Right lung (tissue), 5 donors: ENCODE data around the gene OR2S2. TPM values are rescaled to one million over a fixed set of nuclear protein-coding genes. Genes with fewer than 3 reads are reported as not detected.
A peak's percentile ranks its signal among the peaks of the same experiment; 100 is the strongest.
"Not testable (repeated sequence)": the region's sequence is repeated elsewhere in the genome, so short reads cannot be mapped to it uniquely, and the experiment has no call there.

Experiments
- DNase-seq, 2 donors: peaks; one replicate each; pipeline ENCODE4 v3.0.0-alpha.2; 2013
- polyA plus RNA-seq, 5 donors: library from polyadenylated mRNA; unstranded; fragments of 120-200 nt; gene quantifications; one replicate each; pipeline versions ENCODE4 v1.2.1 to v1.2.3, GENCODE V29; 2013; ENCODE audit warnings: inconsistent platforms in 1 of 5, low replicate concordance in 1 of 5; ENCODE audit not compliant: insufficient read length in 5 of 5, insufficient read depth in 1 of 5

Gene OR2S2
- polyA plus RNA-seq, 5 donors: not detected

DNA sequence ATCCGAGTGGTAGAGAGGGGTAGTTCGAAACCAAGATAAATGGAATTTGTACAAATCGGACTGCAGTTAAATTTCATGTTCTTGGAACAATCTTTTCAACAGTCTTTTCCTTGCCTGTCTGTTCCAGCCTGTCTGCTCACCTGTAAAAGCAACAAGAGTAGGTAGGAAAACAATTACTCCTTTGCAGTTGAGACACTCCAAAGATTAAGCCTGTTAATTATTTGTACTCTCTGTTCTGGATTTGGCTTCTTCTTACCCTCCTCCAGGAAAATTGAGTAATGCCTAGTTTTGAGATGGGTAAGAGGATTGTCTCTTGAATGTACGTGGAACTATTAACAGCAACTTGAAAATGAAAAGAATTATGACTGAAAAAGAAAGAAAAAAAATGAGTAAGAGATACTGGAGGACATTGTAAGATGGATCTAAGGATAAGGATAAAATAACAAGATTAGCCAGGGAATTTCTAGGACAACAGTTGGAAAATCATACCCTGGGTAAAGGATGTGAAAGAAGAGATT, 24.3 kb downstream of the OR2S2 start:
- no peak for DNase-seq

DNA sequence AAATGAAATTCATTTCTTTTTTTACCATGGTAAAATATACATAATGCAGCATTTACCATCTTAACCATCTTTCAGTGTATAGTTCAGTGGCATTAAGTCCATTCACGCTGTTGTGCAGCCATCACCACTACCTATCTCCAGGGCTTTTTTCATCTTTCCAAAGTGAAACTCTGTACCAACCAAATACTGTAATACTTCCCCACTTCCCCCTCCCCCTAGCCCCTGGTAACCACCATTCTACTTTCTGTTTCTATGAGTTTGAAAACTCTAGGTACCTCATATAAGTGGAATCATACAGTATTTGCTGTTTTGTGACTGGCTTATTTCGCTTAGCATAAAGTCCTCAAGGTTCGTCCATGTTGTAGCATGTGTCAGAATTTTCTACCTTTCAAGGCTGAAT, 25.2 kb downstream of the OR2S2 start:
- no peak for DNase-seq

DNA sequence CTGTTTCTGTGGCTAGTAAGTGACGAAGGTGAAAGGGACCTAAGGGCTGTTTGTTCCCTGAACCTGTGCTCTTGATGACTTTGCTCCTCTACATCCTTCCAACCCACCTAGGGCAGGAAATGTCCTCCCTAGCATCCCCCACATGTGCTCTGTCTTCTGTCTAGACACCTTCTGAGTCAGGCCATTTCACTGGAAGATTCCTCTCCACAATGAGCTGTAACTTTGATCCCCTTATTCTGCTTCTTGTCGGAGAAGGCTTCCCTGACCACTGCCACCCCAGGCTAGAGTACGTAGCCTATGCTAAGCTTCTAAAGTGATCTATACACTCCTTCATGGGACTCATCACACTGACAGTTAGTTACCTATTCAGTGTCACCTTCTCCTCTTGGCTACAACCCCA, 27.0 kb downstream of the OR2S2 start:
- no peak for DNase-seq

DNA sequence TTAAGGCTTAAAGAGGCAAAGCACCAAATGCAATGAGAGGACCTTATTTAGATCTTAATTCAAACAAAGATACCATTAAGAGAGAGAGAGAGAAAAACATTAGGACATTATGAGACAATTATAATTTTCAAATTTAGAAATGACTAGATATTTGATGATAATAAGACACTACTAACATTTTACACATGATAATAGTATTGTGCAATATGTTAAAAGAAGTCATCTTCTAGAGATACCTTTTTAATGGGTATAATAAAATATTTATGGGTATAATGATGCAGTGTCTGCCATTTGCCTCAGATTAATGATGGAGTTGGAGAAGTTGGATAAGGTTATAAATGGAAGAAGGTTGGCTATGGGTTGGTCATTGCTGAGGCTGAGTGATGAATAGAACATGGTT, 27.4 kb downstream of the OR2S2 start:
- DNase-seq: no peak

DNA sequence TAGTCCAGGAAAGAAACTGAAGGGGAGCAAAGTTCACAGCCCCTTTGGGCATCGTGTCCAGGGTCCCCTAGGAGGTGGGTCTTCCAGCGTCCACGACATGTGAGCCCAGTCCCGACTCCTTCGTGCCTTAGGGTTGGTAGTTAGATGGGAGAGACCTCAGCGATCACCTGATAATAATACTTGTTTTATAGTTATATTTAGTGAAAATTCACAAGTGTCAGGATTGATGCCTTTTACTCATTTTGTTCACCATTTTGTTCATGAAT, 28.6 kb downstream of the OR2S2 start:
- no peak for DNase-seq

DNA sequence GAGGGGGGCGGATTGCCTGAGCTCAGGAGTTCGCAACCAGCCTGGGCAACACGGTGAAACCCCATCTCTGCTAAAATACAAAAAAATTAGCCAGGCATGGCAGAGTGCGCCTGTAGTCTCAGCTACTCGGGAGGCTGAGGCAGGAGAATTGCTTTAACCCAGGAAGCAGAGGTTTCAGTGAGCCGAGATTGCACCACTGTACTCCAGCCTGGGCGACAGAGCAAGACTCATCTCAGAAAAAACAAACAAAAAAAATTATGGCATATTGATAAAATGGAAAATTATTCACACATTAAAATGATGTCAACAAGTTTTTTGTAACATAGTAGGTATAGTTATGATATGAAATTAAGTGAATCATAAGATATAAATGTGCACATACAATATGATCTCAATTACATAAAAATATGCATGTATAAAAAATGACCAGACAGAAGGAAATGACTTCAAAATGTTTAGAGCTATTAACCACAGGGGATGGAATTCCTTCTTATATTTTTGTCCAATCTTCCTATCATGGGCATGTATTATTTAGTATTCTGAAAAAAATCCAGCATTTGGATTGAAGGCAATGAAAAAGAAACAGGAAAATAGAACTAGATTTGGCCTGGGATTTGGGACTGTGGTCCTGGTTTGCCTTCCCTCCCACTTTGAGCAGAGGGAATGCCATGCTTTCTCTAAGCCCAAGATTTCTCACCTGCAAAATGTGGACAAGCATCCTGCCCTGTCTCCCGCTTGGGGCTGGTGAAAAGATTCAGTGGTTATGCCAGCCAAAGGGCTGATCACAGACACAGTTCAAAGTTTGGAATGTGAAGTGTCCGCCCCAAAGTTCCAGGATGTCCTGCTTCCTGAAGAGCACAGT, 29.1 kb downstream of the OR2S2 start:
- no peak for DNase-seq

DNA sequence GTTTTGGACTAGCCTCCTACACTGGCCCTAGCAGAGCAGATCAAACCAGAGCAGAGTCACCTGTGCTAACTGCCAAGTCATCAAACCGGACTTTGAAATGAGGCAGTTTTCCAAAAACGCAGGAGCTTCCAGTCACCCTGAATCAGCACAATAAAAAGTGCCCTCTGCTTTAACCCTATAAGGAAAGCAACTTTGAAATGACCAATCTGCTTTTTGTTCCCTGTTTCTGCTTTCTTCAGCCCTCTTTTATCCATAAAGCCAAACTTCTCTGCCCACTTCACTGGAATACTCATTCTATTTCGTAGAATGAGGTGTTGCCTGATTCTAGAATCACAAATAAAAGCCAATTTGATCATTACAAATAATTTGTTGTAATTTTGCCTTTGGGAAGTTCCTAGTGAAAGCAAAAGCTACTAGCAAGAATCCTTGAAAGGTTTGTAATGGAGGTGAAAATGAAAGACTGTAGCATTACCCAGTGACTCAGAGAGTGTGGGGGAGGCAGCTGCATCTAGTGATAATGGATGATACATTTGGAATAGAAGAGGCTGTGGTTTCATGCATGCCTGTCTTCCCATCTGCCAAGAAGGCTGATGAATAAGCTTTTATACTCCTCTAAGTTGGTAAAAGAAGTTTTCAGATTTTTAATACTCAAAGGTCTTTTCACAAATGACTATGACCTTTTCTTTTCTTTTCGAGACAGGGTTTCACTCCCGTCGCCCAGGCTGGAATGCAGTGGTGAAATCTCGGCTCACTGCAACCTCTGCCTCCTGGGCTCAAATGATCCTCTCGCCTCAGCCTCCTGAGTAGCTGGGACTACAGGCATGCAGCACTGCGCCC, 33.8 kb downstream of the OR2S2 start:
- DNase-seq: no peak

DNA sequence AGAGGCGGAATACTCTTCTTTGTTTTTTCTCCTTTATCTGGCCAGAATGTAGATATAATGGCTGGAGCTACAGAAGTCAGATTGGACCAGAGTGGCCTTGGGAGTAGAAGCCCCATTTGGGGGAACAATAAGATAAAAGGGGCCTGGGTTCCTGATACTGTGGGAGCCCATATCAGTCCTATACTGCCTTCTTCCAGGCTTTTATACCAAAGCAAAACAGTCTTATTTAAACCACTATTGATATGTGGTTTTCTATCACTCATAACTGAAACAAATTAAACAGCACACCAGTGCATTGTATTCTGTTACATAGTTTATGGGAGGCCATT, 34.4 kb downstream of the OR2S2 start:
- no peak for DNase-seq

DNA sequence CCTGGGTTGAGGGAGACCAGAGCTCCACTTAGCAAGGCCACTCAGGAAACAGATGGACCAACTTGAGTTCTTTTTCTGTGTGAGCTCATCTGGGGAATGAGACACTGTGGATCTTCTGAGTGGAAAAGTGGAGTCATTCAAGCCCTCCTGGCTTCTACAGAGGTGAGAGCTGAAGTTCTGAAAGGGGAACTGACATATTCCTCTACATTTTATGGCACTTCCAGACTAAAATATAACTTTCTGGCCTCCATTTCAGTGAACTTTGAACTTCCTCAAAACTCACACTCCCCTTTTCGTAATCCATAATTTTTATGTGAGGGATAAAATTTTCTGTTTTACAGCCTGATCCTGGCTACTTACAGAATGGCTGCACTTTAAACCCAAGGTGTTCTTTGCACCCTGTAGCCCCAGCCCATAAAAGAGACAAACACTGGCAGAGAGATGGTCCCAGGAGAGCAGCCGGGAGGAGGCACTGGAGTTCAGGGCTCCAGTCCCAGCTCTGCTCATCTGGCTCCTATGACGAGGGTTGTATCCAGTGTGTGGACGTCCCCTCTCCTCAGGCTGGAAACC, 37.8 kb downstream of the OR2S2 start:
- no peak for DNase-seq

DNA sequence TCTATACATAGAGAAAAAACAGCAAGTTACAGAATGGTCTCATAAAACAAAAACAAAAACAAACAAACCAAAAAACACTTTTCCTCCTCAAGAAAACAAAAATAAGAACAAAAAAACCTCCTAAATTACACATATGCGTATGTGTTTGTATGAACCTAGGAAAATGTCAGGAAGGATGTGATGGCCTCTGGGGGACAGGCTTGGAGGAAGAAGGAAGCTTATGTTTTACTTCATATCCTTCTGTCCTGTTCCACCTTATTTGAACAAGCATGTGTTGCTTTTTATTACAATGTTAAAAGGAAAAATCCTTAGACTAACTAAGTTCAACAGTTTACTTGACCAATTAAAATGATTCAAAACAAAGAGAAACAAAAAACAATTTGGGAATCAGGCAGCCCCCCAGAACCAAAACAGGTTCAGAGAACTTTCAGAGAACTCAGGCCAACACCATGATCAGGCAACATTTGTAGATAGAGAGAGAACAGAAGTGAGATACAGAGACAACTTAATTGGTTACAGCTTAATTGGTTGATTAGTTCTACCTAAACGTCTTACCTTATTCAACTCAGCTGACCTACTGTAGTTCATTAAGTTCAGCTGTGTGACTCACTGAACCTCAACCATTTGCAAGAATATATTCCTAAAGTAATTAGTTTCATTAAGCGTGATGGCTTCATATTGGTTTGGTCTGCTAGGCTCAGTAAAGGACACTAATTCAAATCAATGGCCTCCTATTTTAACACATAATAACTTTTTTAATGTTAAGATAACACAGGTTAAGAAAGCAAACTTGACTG, 38.5 kb downstream of the OR2S2 start:
- no peak for DNase-seq

DNA sequence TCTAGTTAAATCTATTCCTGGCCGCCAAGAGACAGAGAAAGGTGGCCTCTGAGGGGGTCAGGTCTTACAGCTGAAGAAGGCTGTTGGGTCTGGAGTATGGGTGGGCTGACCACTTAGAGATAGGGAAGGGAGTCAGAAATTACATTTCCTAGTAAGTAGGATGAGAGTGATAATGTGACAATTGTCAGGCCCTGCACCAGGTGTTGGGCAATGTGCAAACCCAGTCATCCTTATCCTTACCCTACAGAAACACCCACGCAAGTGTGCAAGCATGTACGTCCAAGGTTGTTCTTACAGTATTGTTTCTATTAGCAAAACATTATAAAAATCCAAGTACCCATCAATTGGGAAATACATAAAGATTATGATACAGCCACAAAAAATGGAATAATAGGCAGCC, 39.2 kb downstream of the OR2S2 start:
- no peak for DNase-seq

DNA sequence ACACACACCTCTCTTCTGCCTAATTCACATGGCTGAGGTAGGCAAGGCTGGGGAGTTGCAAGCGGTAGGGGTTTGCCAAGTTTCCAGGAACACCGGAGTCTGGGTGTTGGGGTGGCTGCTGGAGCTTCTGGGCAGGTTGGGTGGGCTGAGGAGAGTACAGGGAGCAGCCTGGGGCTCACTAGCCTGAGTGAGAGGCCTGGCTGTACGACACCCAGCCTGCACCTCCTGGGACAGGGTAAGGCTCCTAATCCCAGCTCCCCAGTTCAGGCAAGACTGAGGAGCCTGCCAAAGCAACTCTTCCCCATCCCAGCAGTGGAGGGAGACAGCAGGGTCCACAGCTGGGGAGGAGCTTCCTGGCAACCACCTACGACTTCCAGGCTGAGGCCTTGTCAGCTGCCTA, 40.7 kb downstream of the OR2S2 start:
- DNase-seq: no peak

DNA sequence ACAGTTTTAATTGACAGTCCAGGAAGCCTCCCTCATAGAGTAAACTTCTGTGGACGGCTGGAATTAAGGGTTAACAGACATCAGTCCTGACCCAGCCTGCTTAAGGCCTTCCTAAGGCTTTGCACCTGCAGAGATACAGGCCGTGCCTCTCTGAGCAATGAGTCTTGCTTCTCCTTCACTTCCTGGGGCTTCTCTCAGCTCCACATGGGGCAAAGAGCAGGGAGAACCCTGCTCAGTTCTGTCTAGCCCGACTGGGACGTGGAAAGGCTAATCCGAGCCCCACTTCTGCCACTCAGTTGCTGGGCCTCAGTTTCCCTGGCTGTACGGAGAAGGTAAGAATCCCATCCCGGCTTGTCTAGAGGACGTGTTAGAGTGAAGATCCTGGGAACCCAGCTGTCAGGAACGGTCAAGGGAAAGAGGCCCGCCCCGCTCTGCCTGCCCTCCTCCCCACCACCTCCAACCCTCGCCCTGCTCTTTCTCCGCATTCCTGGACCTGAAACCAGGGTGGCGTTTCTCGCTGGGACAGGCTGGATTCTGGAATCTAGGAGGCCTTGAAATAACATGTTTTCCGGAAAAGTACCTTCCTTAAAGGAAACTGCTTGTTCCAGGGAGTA, 42.2 kb downstream of the OR2S2 start:
- DNase-seq: no peak

DNA sequence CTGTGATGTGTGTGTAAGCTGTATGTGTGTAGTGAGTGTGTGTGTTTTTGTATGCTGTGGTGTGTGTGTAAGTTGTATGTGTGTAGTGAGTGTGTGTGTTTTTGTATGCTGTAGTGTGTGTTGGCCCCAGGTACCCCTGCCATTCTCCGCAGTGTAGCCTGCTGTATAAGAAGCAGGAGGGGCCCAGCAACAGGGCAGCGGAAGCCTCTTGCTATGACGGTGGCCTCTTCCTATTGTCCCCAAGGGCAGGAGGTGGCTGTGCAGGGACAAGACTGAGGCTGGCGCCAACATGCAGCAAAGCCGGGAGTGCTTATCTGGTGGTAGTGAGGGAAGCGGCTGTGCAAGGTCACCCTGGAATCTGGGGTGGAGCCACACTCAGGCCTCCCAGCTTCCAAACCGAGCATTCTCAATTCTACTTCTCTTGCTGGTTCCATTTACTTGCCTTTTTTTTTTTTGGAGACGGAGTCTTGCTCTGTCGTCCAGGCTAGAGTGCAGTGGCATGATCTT, 43.6 kb downstream of the OR2S2 start:
- peak in 1 of 2 donors; percentile 48 for DNase-seq

DNA sequence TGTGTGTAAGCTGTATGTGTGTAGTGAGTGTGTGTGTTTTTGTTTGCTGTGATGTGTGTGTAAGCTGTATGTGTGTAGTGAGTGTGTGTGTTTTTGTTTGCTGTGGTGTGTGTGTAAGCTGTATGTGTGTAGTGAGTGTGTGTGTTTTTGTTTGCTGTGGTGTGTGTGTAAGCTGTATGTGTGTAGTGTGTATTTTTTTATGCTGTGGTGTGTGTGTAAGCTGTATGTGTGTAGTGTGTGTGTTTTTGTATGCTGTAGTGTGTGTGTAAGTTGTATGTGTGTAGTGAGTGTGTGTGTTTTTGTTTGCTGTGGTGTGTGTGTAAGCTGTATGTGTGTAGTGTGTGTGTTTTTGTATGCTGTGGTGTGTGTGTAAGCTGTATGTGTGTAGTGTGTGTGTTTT, 44.5 kb downstream of the OR2S2 start:
- DNase-seq: not testable (repeated sequence)

DNA sequence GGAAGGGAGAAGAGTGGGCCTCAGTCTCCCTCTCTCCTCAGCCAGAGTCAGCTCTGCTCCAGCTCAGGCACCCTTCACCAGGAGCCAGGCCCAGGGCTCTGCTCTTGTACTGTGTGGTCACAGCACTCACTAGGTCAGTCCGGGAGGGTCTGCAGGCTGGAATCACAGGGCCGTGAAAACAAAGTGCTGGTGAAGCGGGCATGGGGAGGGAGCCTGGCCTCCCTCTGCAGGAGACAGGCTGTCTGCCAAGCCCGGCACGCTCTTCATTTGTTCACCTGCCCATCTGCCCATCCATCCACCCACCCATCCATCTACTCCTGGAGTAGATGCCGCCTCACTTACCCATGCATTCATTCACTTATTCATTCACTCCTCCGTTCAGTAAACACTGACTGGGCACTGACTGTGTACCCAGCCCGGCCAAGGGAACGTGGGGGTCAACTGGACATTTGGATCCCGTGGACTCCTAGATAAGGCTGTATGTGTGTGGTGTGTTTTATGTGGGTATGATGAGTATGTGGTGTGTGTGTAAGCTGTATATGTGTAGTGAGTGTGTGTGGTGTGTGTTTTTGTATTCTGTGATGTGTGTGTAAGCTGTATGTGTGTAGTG, 45.1 kb downstream of the OR2S2 start:
- no peak for DNase-seq

DNA sequence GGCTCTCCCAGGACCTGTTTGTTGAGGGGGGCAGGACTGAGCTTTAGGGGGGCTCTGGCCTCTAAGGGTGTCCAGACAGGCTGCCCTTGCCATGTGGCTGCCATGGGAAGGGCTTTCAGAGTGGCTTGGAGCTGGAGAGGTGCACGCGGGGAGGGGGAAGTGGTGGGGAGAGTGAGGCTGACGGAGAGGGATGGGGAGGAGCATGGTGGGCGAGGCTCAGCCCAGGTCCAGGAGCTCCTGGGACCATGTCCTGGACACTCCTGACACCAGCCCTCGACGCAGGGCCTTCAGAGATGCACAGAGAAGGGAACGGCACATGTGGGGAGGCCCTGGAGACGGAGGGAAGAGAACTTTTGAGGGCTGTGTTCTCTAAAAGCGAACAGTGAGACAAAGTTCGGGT, 46.3 kb downstream of the OR2S2 start:
- DNase-seq: no peak

DNA sequence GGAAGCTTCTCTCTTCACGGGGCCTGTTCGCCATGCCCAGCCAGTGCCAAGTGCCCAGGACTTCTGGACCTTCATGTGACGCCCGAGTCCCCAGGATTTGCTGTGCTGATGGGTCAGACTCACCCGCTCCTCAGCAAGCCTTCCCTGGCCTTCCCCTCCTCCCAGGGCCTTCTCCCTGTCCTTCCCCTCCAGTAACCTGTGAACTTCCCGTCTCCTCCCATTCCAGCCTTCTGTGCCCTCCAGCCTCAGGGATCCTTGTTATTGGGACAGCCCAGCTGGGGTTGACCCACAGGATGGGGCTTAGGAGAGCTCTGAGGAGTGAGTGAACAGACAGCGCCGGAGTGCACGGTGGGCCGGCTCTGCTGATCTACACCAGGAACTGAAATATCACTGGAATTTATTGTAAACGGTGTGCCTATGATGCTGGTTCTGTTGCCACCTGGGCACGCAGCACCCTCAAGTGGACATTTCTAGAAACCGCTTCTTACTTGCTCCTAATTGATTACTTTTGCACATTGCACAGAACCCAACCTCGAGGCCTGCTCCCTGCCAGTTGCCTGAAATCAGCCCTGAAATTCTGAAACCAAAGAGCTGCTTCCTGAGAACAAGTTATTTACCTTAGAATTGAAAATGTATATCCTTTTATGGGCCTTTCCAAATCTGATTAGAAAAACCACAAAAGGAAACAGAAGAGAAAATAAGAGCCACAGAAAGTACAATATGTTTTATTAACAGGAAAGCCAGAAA, 47.2 kb downstream of the OR2S2 start:
- no peak for DNase-seq

DNA sequence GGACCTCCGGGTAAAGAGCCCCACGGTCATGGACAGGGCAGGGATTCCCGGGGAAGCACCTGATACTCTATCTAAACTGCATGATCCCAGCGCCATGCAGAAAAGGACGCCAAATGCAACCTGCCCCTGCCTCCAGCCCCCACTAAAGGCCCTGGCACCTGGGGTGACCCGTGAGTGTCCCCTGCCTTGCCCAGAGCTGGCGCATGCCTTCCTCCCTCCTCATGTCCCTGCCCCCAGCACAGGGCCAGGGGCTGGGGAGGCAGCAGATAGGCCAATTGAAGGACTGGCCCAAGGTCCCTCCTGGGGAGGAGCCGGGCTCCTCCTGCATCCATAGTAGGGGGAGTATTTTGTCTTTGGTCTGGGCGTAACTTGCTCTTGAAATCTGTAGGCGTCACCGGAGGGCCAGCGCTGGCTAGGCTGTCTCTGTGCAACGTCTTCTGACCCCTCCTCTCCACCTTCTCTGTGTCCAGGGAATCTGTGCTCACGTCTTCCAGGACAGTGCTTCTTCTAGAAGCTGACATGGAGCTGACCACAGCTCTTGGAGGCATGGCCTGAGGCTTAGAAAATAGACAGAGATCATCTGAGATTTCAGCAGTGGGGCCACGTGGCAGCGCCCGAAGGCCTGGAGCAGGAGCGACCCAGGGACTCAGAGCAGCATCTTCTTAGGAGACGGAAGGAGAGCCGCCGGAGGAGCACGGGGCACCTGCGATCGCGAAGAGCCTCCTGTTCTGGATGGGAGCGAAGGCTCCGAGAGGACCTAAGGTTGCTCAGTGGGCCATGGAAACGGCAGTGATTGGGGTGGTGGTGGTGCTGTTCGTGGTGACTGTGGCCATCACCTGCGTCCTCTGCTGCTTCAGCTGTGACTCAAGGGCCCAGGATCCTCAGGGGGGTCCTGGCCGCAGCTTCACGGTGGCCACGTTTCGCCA, 48.0 kb downstream of the OR2S2 start:
- no peak for DNase-seq
